Transverse colon (tissue), 4 donors: ENCODE measurements around the gene DCP1B. TPM values are rescaled to one million over a fixed set of nuclear protein-coding genes. Genes with fewer than 3 reads are reported as not detected.

Source experiments
- DNase-seq: peaks from one replicate; pipeline ENCODE4 v3.0.0-alpha.2; 2019
- H3K27ac ChIP-seq, 4 donors: fragments of 200-600 bp; sonication (generic); 2 replicates each; pipeline ENCODE4 v1.5.1; 2016 to 2018; ENCODE audit warnings: inconsistent platforms in 4 of 4
- H3K27me3 ChIP-seq: fragments of 200-600 bp; sonication (generic); 2 replicates; pipeline ENCODE4 v1.5.1; 2017; ENCODE audit warnings: inconsistent platforms
- H3K36me3 ChIP-seq, 4 donors: fragments of 200-600 bp; sonication (generic); 2 replicates each; pipeline ENCODE4 v1.5.1; 2017 to 2019; ENCODE audit warnings: inconsistent platforms in 4 of 4
- H3K4me1 ChIP-seq, 4 donors: fragments of 200-600 bp; sonication (generic); 2 replicates each; pipeline ENCODE4 v1.5.1; 2017 to 2020; ENCODE audit warnings: inconsistent platforms in 4 of 4
- H3K4me3 ChIP-seq, 4 donors: fragments of 200-600 bp; sonication (generic); 1 replicate in 1 of 4; 2 replicates in 3 of 4; pipeline versions ENCODE4 v1.5.1 to v1.6.1; 2017 to 2019; ENCODE audit warnings: inconsistent platforms in 4 of 4
- H3K9me3 ChIP-seq, 2 donors: fragments of 200-600 bp; sonication (generic); 2 replicates each; pipeline ENCODE4 v1.5.1; 2017 to 2019; ENCODE audit warnings: inconsistent platforms in 2 of 2
- CTCF ChIP-seq, 5 experiments: fragments of 200-600 bp in 3 of 5; fragments of 450-650 bp in 2 of 5; sonication (generic) in 3 of 5; IDR thresholded peaks; 1 replicate in 2 of 5; 2 replicates in 3 of 5; pipeline ENCODE4 v1.5.1; 2016 to 2017; ENCODE audit warnings: antibody characterized with exemption in 5 of 5, inconsistent platforms in 3 of 5, mild to moderate bottlenecking in 2 of 5, moderate library complexity in 1 of 5
- EP300 ChIP-seq: sonication (generic); formaldehyde crosslinking; IDR thresholded peaks from one replicate; pipeline ENCODE4 v1.6.1; 2017; ENCODE audit warnings: antibody characterized with exemption, low read depth
- POLR2A ChIP-seq: fragments of 450-650 bp; IDR thresholded peaks from one replicate; pipeline ENCODE4 v1.6.1; 2016; ENCODE audit warnings: antibody characterized with exemption, mild to moderate bottlenecking, moderate library complexity
- POLR2AphosphoS5 ChIP-seq, 3 donors: sonication (generic); formaldehyde crosslinking; IDR thresholded peaks; one replicate each; pipeline ENCODE4 v1.6.1; 2016; ENCODE audit warnings: antibody characterized with exemption in 3 of 3
- WGBS, 2 donors: methylation state at CpG; one replicate each; pipeline ENCODE4 v1.1.5; 2018; ENCODE audit warnings: low coverage in 1 of 2; 5-methylcytosine and 5-hydroxymethylcytosine counted together
- in situ Hi-C, 4 donors: fragments of 200-750 bp; cut with MboI; loops; one replicate each; pipeline versions ENCODE4 v1.15.0 to v1.15.1; 2017; ENCODE audit warnings: low sequenced_read_pairs in 3 of 4, low pct_ligation_motif_present in 1 of 4, low pct_unique_long_range_greater_than_20kb in 1 of 4
- intact Hi-C: fragments of 100-400 bp; cut with DNase I; formaldehyde crosslinking; loops from one replicate; pipeline ENCODE4 v1.15.1; 2023; ENCODE audit warnings: low total_unique reads
- total RNA-seq, 4 donors: library from RNA; depleted of rRNA; stranded (reverse); fragments of >200 nt; gene quantifications; one replicate each; pipeline ENCODE4 v1.1.0, GENCODE V29; 2016

The DCP1B gene
- total RNA-seq, 4 donors from 2014 or later, result 17.3 to 26.2 (median 20.6) TPM

GRCh38 chr12:2051700-2052621 lies 47.7 kb upstream of the DCP1B start:
- WGBS, 2 donors, result 12 to 52% methylated on average over 7 to 47 of the region's 52 CpGs
- peak overlapping the region; percentile 22 to 43 (median 30) for H3K4me3 ChIP-seq
- H3K9me3 ChIP-seq, result no peaks in the 10 kb centered on the region
- H3K36me3 ChIP-seq, result no peaks in the 10 kb centered on the region
- TF ChIP-seq POLR2AphosphoS5 (IDR thresholded peaks at IDR 0.05) (no peak), EP300 (no peak), CTCF (IDR thresholded peaks at IDR 0.05) (no peak), POLR2A (no peak)
- H3K27me3 ChIP-seq, result peaks cover 53% of the 10 kb centered on the region
- intact Hi-C loops (loop anchor here (10.0 kb wide), 1 partner anchor 533 kb away; no protein-coding TSS in a partner anchor), in situ Hi-C loops (loop anchor here (10.0 to 25.0 kb wide), 6 partner anchors 213 to 535 kb away; no protein-coding TSS in a partner anchor)
- DNase-seq, result no peak
- peak overlapping the region; percentile 53 to 77 (median 62) for H3K27ac ChIP-seq
- peaks cover 0 to 16% (median 10%) of the 10 kb centered on the region in 4 donors for H3K4me1 ChIP-seq

GRCh38 chr12:2049604-2050540 lies 45.6 kb upstream of the DCP1B start:
- H3K4me3 ChIP-seq, result no peak overlapping the region
- intact Hi-C loops, result loop anchor here (10.0 kb wide), 1 partner anchor 535 kb away; no protein-coding TSS in a partner anchor
- WGBS, 2 donors, result 35 to 58% methylated on average over 7 to 8 of the region's 8 CpGs

GRCh38 chr12:2047752-2048151 lies 43.5 kb upstream of the DCP1B start:
- DNase-seq, result no peak
- 87 to 100% methylated on average over 2 to 7 of the region's 7 CpGs for WGBS, 2 donors
- in situ Hi-C loops, result loop anchor here in 2 of 4 donors (25.0 kb wide), 1 partner anchor 235 kb away; the partner anchor contains the start of gene LRTM2 (in 2 of the 2)
- Histone ChIP-seq H3K4me3 (no peak overlapping the region), H3K36me3 (no peaks in the 10 kb centered on the region), H3K27me3 (peaks cover 17% of the 10 kb centered on the region), H3K4me1 (peaks cover 0 to 10% (median 2%) of the 10 kb centered on the region in 4 donors), H3K27ac (no peak overlapping the region), H3K9me3 (no peaks in the 10 kb centered on the region)
- intact Hi-C loops, result no loop called here
- TF ChIP-seq EP300 (no peak), CTCF (IDR thresholded peaks at IDR 0.05) (no peak), POLR2AphosphoS5 (IDR thresholded peaks at IDR 0.05) (no peak), POLR2A (no peak)

More at GRCh38 chr12:2049604-2050540, 45.6 kb upstream of the DCP1B start:
- H3K36me3 ChIP-seq, result no peaks in the 10 kb centered on the region
- H3K27me3 ChIP-seq, result peaks cover 36% of the 10 kb centered on the region
- in situ Hi-C loops, result loop anchor here (10.0 to 25.0 kb wide), 7 partner anchors 215 to 537 kb away; partner anchors contain the start of gene LRTM2 (in 2 of the 4)
- H3K4me1 ChIP-seq, result peaks cover 0 to 16% (median 10%) of the 10 kb centered on the region in 4 donors
- no peak for DNase-seq
- no peak for TF ChIP-seq CTCF (IDR thresholded peaks at IDR 0.05)
- no peaks in the 10 kb centered on the region for H3K9me3 ChIP-seq
- no peak overlapping the region for H3K27ac ChIP-seq
